ENCODE measurements around the gene AAMP. TPM values are rescaled to one million over a fixed set of nuclear protein-coding genes. Genes with fewer than 3 reads are reported as not detected.
A peak's percentile ranks its signal among the peaks of the same experiment; 100 is the strongest.

Gene AAMP
- total and polyA plus RNA-seq, 7 donors: 52.7 to 120 (median 70.6) TPM

GRCh38 chr2:218277921-218278320, 8.0 kb upstream of the AAMP start:
- H3K27ac ChIP-seq: no peak overlapping the region
- ATAC-seq (no peak), DNase-seq (peak in 1 of 2 donors; percentile 33)
- H3K9me3 ChIP-seq: no peaks in the 10 kb centered on the region
- H3K36me3 ChIP-seq (ENCODE audit: insufficient read depth in 1 of 2, low read depth in 1 of 2): peaks cover 13 to 98% of the 10 kb centered on the region in 2 donors
- TF ChIP-seq CTCF (IDR thresholded peaks at IDR 0.05): no peak
- H3K4me3 ChIP-seq: no peak overlapping the region
- H3K27me3 ChIP-seq (ENCODE audit: insufficient read depth in 3 of 3, low read length in 2 of 3): no peaks in the 10 kb centered on the region
- intact Hi-C loops (cut with DNase I): no loop called here
- H3K4me1 ChIP-seq: peaks cover 23% of the 10 kb centered on the region
- 66 to 79% (median 75%) methylated on average over 7 of the region's 7 CpGs for WGBS, 3 donors

GRCh38 chr2:218276986-218277755, 7.2 kb upstream of the AAMP start:
- Histone ChIP-seq H3K9me3 (no peaks in the 10 kb centered on the region), H3K27ac (peak overlapping the region; percentile 7), H3K36me3 (ENCODE audit: insufficient read depth in 1 of 2, low read depth in 1 of 2) (peaks cover 13 to 90% of the 10 kb centered on the region in 2 donors), H3K4me1 (peaks cover 22% of the 10 kb centered on the region), H3K4me3 (no peak overlapping the region), H3K27me3 (ENCODE audit: insufficient read depth in 3 of 3, low read length in 2 of 3) (no peaks in the 10 kb centered on the region)
- TF ChIP-seq CTCF (IDR thresholded peaks at IDR 0.05): no peak
- no peak for DNase-seq
- 73 to 76% (median 75%) methylated on average over 12 of the region's 12 CpGs for WGBS, 3 donors
- no peak for ATAC-seq
- intact Hi-C loops (cut with DNase I): no loop called here

GRCh38 chr2:218275371-218276072, 5.6 kb upstream of the AAMP start:
- Histone ChIP-seq H3K9me3 (no peaks in the 10 kb centered on the region), H3K27ac (no peak overlapping the region), H3K4me1 (peaks cover 23% of the 10 kb centered on the region), H3K4me3 (no peak overlapping the region), H3K27me3 (ENCODE audit: insufficient read depth in 3 of 3, low read length in 2 of 3) (no peaks in the 10 kb centered on the region), H3K36me3 (ENCODE audit: insufficient read depth in 1 of 2, low read depth in 1 of 2) (peaks cover 13 to 76% of the 10 kb centered on the region in 2 donors)
- no peak for TF ChIP-seq CTCF (IDR thresholded peaks at IDR 0.05)
- 77 to 89% (median 85%) methylated on average over 9 of the region's 9 CpGs for WGBS, 3 donors
- intact Hi-C loops (cut with DNase I): no loop called here
- ATAC-seq (no peak), DNase-seq (no peak)

- intact Hi-C loops (cut with DNase I): loop anchor here (5.0 kb wide), 1 partner anchor 87 kb away; no protein-coding TSS in a partner anchor
- H3K4me3 ChIP-seq: no peak overlapping the region
- WGBS, 3 donors: 66 to 69% (median 69%) methylated on average over 4 of the region's 4 CpGs
- H3K36me3 ChIP-seq (ENCODE audit: insufficient read depth in 1 of 2, low read depth in 1 of 2): peaks cover 10 to 66% of the 10 kb centered on the region in 2 donors
- H3K27ac ChIP-seq: no peak overlapping the region
- peaks cover 23% of the 10 kb centered on the region for H3K4me1 ChIP-seq
- ATAC-seq (no peak), DNase-seq (no peak)
- no peaks in the 10 kb centered on the region for H3K9me3 ChIP-seq
- no peak for TF ChIP-seq CTCF (IDR thresholded peaks at IDR 0.05)
- H3K27me3 ChIP-seq (ENCODE audit: insufficient read depth in 3 of 3, low read length in 2 of 3): no peaks in the 10 kb centered on the region
Measured at GRCh38 chr2:218274586-218274985, 4.6 kb upstream of the AAMP start.

Measured in psoas muscle (tissue), 8 donors.